GM21529 (cell line): ENCODE measurements around the gene CRYBG3.

Source experiments
- ATAC-seq: cut with Tn5 transposase; IDR thresholded peaks from one replicate; pipeline ENCODE4 v1.9.1; 2021; ENCODE audit not compliant: unreplicated experiment

Gene CRYBG3

GRCh38 chr3:97970956-97971620 lies 149.3 kb downstream of the CRYBG3 start:
- no peak for ATAC-seq

DNA sequence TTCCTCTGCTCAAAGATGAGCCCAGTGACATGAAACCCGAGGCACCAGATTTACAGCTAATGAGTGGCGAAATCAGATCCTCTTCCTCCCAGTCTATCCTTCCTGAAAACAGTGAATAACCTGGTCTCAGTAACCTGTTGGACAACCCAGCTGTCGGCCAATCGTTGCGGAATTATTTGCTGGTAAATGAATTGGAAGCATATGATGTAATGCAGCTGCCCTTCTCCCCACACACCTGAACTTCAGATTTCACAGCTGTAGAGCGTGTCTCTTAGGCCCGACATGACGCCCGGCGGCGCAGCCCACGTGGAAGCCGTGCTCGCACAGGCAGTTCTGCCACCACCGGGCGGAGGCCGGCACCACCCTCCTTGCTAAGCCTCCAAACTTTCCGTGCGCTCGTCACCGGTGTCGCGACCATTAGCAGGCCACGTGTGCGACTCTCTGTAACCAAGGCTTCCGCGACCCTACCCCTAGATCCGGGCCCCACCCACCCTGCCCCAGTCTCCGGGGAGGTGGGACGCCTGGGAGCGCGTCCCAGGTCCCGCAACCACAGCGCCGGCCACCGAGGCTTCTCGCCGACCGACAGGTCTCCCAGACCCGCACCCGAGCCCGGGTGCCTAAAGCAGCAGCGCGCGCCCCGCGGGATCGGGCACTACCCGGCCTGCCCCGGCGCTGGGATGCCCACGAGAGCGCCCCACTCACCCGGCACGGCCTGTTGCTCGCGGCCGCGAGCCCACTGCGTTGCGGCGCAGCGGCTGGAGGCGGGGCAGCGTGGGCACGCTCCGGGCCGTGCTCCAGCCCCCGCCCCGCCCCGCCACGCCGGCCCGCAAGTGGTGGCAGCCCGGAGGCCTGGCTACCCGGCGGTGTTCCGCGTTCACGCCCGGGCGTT lies 150.1 kb downstream of the CRYBG3 start, which contains the start of gene RIOX2:
Gene RIOX2 (minus strand): TSS at position 753 of the 889 bp plus-strand sequence. CDS start 4,838 bp downstream, outside the sequence.
- ATAC-seq, result peak; percentile 84

- no peak for ATAC-seq
These were observed 151.2 kb downstream of the CRYBG3 start for GRCh38 chr3:97972976-97973375.

- ATAC-seq, result no peak
These were observed 153.2 kb downstream of the CRYBG3 start for GRCh38 chr3:97974996-97975395.

GRCh38 chr3:97975466-97975865 lies 153.7 kb downstream of the CRYBG3 start:
- no peak for ATAC-seq

GRCh38 chr3:97979610-97980009 lies 157.8 kb downstream of the CRYBG3 start:
- ATAC-seq, result no peak

- ATAC-seq, result no peak
These were observed 160.1 kb downstream of the CRYBG3 start for GRCh38 chr3:97981886-97982285.

- ATAC-seq, result no peak
These were observed 162.2 kb downstream of the CRYBG3 start for GRCh38 chr3:97983933-97984491.

GRCh38 chr3:97987306-97987705 lies 165.5 kb downstream of the CRYBG3 start:
- ATAC-seq, result no peak

DNA sequence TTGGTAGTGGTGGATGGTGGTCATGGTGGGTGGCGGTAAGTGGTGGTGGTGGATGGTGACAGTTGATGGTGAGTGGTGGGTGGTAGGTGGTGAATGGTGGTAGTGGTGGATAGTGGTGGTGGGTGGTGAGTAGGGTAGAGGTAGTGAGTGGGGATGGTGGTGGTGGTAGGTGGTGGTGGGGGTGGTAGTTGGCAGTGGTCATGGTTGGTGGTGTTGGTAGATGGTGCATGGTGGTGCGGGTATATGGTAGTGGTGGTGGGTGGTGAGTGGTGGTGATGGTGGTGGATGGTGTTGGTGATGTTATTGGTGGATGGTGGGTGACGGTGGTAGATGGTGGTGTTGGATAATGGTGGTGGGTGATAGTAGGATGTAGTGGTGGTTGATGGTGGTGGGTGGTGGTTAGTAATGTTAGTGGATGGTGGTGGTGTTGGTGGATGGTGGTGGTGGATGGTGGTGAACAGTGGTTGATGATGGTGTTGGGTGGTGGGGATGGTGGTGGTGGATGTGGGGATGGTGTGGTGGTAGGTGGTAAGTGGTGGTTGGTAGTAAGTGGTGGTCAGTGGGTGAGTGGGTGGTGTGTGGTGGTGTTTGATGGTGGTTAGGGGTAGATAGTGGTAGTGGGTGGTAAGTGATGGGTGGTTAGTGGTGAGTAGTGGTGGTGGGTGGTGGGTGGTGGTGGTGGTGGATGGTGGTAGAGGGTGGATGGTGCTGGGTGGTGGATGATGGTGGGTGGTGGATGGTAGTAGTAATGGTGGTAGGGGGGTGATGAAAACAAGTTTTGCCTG lies 167.2 kb downstream of the CRYBG3 start:
- ATAC-seq, result no peak

DNA sequence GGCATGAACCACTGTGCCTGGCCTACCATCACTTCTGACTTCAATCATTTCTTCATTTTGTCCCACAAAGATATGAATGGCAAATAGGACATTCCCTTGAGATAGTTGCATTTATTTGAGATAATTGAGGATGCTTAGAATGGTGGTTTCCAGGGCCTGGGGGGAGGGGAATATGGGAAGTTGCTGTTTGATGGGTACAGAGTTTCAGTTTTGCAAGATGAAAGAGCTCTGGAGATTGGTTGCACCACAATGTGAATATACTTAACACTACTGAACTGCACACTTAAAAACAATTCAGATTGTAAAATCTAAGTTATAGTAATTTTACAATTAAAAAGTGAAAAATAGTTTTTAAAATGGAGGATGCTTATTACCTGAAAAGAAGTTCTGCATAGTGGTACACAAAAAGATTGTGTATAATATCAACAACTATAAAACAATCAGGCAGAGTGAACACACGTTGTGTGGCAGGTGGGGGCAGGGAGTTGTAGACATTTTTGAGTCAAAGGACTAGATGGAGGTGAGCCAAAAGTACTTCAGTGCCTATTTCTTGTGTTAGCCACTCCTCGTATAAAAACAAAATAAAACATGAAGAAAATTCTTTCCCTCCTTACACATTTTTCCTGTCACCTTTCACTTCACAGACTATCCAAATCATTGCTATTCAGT lies 168.9 kb downstream of the CRYBG3 start:
- no peak for ATAC-seq

DNA sequence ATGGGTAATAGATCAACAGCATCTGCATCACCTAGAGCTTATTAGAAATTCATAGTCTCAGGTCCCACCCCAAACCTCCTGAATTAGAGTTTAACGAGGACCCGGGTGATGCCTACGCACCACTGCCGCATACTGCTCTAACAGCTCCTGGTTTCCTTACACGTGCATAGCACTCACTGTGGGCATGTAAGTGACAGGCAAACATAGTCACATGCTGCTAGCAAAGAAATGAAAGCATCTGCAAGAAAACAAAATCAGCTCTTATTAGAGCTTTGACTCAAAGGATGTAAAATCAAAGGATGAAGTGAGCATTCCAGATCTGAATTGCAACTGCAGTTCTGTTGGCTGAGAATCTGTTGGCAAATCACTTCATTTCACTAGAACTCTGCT lies 169.5 kb downstream of the CRYBG3 start:
- ATAC-seq, result no peak

- no peak for ATAC-seq
These were observed 170.8 kb downstream of the CRYBG3 start for GRCh38 chr3:97992547-97993173.

- no peak for ATAC-seq
These were observed 171.7 kb downstream of the CRYBG3 start for GRCh38 chr3:97993526-97993925.

- no peak for ATAC-seq
These were observed 172.6 kb downstream of the CRYBG3 start for GRCh38 chr3:97994328-97994945.
